DND-41 (cell line): ENCODE results near the gene NEK10.

ENCODE experiments used
- ATAC-seq: fragments of 200-7000 bp; cut with Tn5 transposase; 3 replicates; pipeline ENCODE4 v1.9.1; 2021; ENCODE audit warnings: low read depth; ENCODE audit not compliant: insufficient read depth
- DNase-seq: peaks from one replicate; pipeline ENCODE4 v3.0.0-alpha.2; 2020
- H2AFZ ChIP-seq: 2 replicates; pipeline ENCODE4 v1.6.0; 2012; ENCODE audit warnings: low read depth, low read length
- H3K27ac ChIP-seq: 2 replicates; pipeline ENCODE4 v1.5.1; 2012; ENCODE audit warnings: low read length, inconsistent platforms
- H3K27me3 ChIP-seq: fragments of 200-600 bp; sonication (generic); 2 replicates; pipeline ENCODE4 v1.6.0; 2012; ENCODE audit warnings: low read length, mild to moderate bottlenecking, inconsistent platforms; ENCODE audit not compliant: insufficient read depth, poor library complexity
- H3K36me3 ChIP-seq: 2 replicates; pipeline ENCODE4 v1.5.1; 2012; ENCODE audit warnings: low read length, inconsistent platforms; ENCODE audit not compliant: insufficient read depth
- H3K4me1 ChIP-seq: 2 replicates; pipeline ENCODE4 v1.5.1; 2012; ENCODE audit warnings: mild to moderate bottlenecking, low read length; ENCODE audit not compliant: insufficient read depth
- H3K4me2 ChIP-seq: 2 replicates; pipeline ENCODE4 v1.6.0; 2012; ENCODE audit warnings: mild to moderate bottlenecking, moderate library complexity, low read length, inconsistent platforms; ENCODE audit not compliant: insufficient read depth
- H3K4me3 ChIP-seq, 2 experiments: fragments of 200-600 bp in 1 of 2; shearing (Covaris generic) in 1 of 2; 2 replicates each; pipeline ENCODE4 v1.5.1; 2012 to 2016; ENCODE audit warnings: inconsistent platforms in 2 of 2, low read length in 2 of 2, mild to moderate bottlenecking in 2 of 2, low read depth in 1 of 2, moderate library complexity in 1 of 2
- H3K79me2 ChIP-seq: 2 replicates; pipeline ENCODE4 v1.6.0; 2012; ENCODE audit warnings: low read length, inconsistent platforms; ENCODE audit not compliant: insufficient read depth
- H3K9ac ChIP-seq: 2 replicates; pipeline ENCODE4 v1.6.0; 2012; ENCODE audit warnings: low read depth, mild to moderate bottlenecking, inconsistent platforms, low read length, moderate library complexity
- H3K9me3 ChIP-seq: 2 replicates; pipeline ENCODE4 v1.5.1; 2012; ENCODE audit warnings: low read length, moderate library complexity, mild to moderate bottlenecking, inconsistent platforms; ENCODE audit not compliant: insufficient read depth, severe bottlenecking
- H4K20me1 ChIP-seq: 2 replicates; pipeline ENCODE4 v1.6.0; 2012; ENCODE audit warnings: low read length; ENCODE audit not compliant: insufficient read depth
- EZH2 ChIP-seq: IDR thresholded peaks from 3 replicates; pipeline ENCODE4 v1.6.1; 2012; ENCODE audit warnings: borderline replicate concordance, low read depth, mild to moderate bottlenecking, moderate library complexity, low read length, inconsistent platforms; ENCODE audit not compliant: severe bottlenecking
- TF ChIP-seq, protein P1 (sequence below): IDR thresholded peaks from 2 replicates; pipeline ENCODE4 v1.5.1; 2012; ENCODE audit warnings: borderline replicate concordance, low read length, moderate library complexity, mild to moderate bottlenecking; ENCODE audit not compliant: poor library complexity, severe bottlenecking; ENCODE audit errors: extremely low read depth

Gene NEK10

DNA sequence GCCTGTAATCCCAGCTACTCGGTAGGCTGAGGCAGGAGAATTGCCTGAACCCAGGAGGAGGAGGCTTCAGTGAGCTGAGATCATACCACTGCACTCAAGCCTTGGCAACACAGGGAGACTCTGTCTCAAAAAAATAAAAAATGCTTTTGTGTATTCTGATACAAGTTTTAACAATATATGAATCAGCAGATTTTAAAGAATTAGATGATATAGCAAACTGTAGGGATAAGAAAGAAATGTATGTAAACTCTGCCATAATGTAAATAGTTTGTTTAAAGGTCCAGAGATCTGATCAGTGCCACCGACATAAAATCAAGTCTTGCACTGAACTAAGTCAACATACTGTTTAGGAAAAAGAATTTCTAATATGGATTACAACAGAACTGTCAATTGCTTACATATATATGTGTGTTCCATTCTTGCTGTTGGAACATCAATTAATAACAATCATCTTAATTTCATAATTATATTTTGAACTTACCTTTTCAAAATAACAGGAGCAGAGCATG lies 208.3 kb downstream of the NEK10 start:
- no peaks in the 10 kb centered on the region for H3K4me1 ChIP-seq
- H3K9me3 ChIP-seq, result no peaks in the 10 kb centered on the region
- no peak overlapping the region for H3K27ac ChIP-seq
- H3K36me3 ChIP-seq, result no peaks in the 10 kb centered on the region
- DNase-seq (no peak), ATAC-seq (no peak)
- no peaks in the 10 kb centered on the region for H4K20me1 ChIP-seq
- no peak overlapping the region for H3K9ac ChIP-seq
- TF ChIP-seq EZH2, result no peak
- TF ChIP-seq, protein P1, sequence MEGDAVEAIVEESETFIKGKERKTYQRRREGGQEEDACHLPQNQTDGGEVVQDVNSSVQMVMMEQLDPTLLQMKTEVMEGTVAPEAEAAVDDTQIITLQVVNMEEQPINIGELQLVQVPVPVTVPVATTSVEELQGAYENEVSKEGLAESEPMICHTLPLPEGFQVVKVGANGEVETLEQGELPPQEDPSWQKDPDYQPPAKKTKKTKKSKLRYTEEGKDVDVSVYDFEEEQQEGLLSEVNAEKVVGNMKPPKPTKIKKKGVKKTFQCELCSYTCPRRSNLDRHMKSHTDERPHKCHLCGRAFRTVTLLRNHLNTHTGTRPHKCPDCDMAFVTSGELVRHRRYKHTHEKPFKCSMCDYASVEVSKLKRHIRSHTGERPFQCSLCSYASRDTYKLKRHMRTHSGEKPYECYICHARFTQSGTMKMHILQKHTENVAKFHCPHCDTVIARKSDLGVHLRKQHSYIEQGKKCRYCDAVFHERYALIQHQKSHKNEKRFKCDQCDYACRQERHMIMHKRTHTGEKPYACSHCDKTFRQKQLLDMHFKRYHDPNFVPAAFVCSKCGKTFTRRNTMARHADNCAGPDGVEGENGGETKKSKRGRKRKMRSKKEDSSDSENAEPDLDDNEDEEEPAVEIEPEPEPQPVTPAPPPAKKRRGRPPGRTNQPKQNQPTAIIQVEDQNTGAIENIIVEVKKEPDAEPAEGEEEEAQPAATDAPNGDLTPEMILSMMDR, result no peak
- no peak overlapping the region for H3K4me3 ChIP-seq
- no peak overlapping the region for H3K4me2 ChIP-seq
- H3K79me2 ChIP-seq, result no peaks in the 10 kb centered on the region
- no peaks in the 10 kb centered on the region for H3K27me3 ChIP-seq
- no peak overlapping the region for H2AFZ ChIP-seq

GRCh38 chr3:27160146-27160545 lies 209.0 kb downstream of the NEK10 start:
- TF ChIP-seq, protein P1, result no peak
- no peak for TF ChIP-seq EZH2
- H3K9ac ChIP-seq, result no peak overlapping the region
- H3K9me3 ChIP-seq, result no peaks in the 10 kb centered on the region
- H3K36me3 ChIP-seq, result no peaks in the 10 kb centered on the region
- no peaks in the 10 kb centered on the region for H3K79me2 ChIP-seq
- no peak overlapping the region for H3K27ac ChIP-seq
- no peak overlapping the region for H3K4me3 ChIP-seq
- H3K27me3 ChIP-seq, result no peaks in the 10 kb centered on the region
- no peaks in the 10 kb centered on the region for H4K20me1 ChIP-seq
- H2AFZ ChIP-seq, result no peak overlapping the region
- no peak for ATAC-seq
- H3K4me2 ChIP-seq, result no peak overlapping the region
- no peaks in the 10 kb centered on the region for H3K4me1 ChIP-seq
- no peak for DNase-seq

DNA sequence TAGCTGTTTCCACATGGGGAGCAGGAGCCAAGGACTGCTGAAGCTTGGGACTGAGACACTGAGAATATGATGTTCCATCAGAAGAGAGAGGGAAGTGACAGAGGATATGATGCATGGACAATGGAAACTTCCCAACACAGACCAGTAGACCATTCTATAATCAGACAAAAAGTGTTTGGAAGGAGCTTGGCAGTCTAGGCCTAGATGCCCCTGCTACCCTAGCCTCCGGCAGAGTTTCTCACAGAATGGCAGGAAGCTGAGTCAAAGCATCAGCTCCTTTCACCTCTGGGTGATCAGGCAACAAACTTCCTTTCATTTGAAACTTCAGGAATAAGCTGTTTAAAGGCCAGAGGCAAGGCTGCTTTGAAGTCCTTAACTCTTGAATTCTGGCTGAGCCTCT lies 222.0 kb downstream of the NEK10 start:
- no peaks in the 10 kb centered on the region for H4K20me1 ChIP-seq
- no peak overlapping the region for H3K9ac ChIP-seq
- no peak overlapping the region for H3K27ac ChIP-seq
- no peak overlapping the region for H3K4me3 ChIP-seq
- H3K4me1 ChIP-seq, result no peaks in the 10 kb centered on the region
- no peak overlapping the region for H2AFZ ChIP-seq
- DNase-seq (no peak), ATAC-seq (no peak)
- no peaks in the 10 kb centered on the region for H3K36me3 ChIP-seq
- no peaks in the 10 kb centered on the region for H3K27me3 ChIP-seq
- TF ChIP-seq EZH2, result no peak
- TF ChIP-seq, protein P1, result no peak
- H3K79me2 ChIP-seq, result no peaks in the 10 kb centered on the region
- H3K4me2 ChIP-seq, result no peak overlapping the region
- H3K9me3 ChIP-seq, result peaks cover 2% of the 10 kb centered on the region

- Histone ChIP-seq H3K4me2 (no peak overlapping the region), H3K9me3 (peaks cover 2% of the 10 kb centered on the region), H4K20me1 (no peaks in the 10 kb centered on the region), H3K27me3 (no peaks in the 10 kb centered on the region), H3K9ac (no peak overlapping the region), H3K27ac (no peak overlapping the region), H3K79me2 (no peaks in the 10 kb centered on the region), H2AFZ (no peak overlapping the region), H3K36me3 (no peaks in the 10 kb centered on the region), H3K4me1 (no peaks in the 10 kb centered on the region), H3K4me3 (no peak overlapping the region)
- ATAC-seq (no peak), DNase-seq (no peak)
- TF ChIP-seq, protein P1, result no peak
- TF ChIP-seq EZH2, result no peak
These were observed 222.4 kb downstream of the NEK10 start for GRCh38 chr3:27146786-27147185.
